Non-pigmented ciliary epithelial cell (primary cell): ENCODE results near the gene SEMA5B.
A peak's percentile ranks its signal among the peaks of the same experiment; 100 is the strongest.

Source experiments
- DNase-seq: peaks from one replicate; pipeline ENCODE4 v3.0.0-alpha.2; 2010; ENCODE audit warnings: low read depth

The SEMA5B gene

GRCh38 chr3:122992676-122993075, 34.9 kb downstream of the SEMA5B start:
- no peak for DNase-seq

GRCh38 chr3:122992133-122992532, 35.4 kb downstream of the SEMA5B start:
- DNase-seq = no peak

GRCh38 chr3:122991236-122991985, 36.2 kb downstream of the SEMA5B start:
- no peak for DNase-seq

GRCh38 chr3:122989856-122990575, 37.5 kb downstream of the SEMA5B start:
- DNase-seq = no peak

- DNase-seq = no peak
Observed at GRCh38 chr3:122988508-122988907, 39.1 kb downstream of the SEMA5B start.

- DNase-seq = no peak
Observed at GRCh38 chr3:122987736-122988319, 39.7 kb downstream of the SEMA5B start.

GRCh38 chr3:122987231-122987630, 40.3 kb downstream of the SEMA5B start:
- DNase-seq = no peak

GRCh38 chr3:122986693-122987179, 40.8 kb downstream of the SEMA5B start:
- DNase-seq = no peak

GRCh38 chr3:122985539-122985938, 42.0 kb downstream of the SEMA5B start:
- no peak for DNase-seq

GRCh38 chr3:122984650-122985049, 42.9 kb downstream of the SEMA5B start:
- DNase-seq = no peak

- no peak for DNase-seq
Observed at GRCh38 chr3:122984007-122984406, 43.6 kb downstream of the SEMA5B start.

GRCh38 chr3:122982216-122983185, 45.1 kb downstream of the SEMA5B start:
- no peak for DNase-seq

GRCh38 chr3:122979211-122979610, 48.4 kb downstream of the SEMA5B start:
- DNase-seq = no peak

- no peak for DNase-seq
Observed at GRCh38 chr3:122978569-122978968, 49.0 kb downstream of the SEMA5B start.

GRCh38 chr3:122977746-122978466, 49.7 kb downstream of the SEMA5B start:
- DNase-seq = peak; percentile 53

GRCh38 chr3:122975924-122976293, 51.7 kb downstream of the SEMA5B start:
- DNase-seq = no peak

GRCh38 chr3:122975163-122975923, 52.2 kb downstream of the SEMA5B start:
- DNase-seq = peak; percentile 32

- DNase-seq = no peak
Observed at GRCh38 chr3:122974764-122975162, 52.8 kb downstream of the SEMA5B start.

- DNase-seq = no peak
Observed at GRCh38 chr3:122973893-122974615, 53.5 kb downstream of the SEMA5B start.

- no peak for DNase-seq
Observed at GRCh38 chr3:122972141-122972540, 55.4 kb downstream of the SEMA5B start.
